Activated CD4-positive, alpha-beta T cell treated with anti-CD3 and anti-CD28 coated beads for 24 hours (primary cell): ENCODE data around the gene GAB3.

Experiments used
- DNase-seq, 2 donors: peaks; one replicate each; pipeline ENCODE4 v3.0.0-alpha.2; 2020; ENCODE audit warnings: low read depth in 2 of 2

The GAB3 gene, protein sequence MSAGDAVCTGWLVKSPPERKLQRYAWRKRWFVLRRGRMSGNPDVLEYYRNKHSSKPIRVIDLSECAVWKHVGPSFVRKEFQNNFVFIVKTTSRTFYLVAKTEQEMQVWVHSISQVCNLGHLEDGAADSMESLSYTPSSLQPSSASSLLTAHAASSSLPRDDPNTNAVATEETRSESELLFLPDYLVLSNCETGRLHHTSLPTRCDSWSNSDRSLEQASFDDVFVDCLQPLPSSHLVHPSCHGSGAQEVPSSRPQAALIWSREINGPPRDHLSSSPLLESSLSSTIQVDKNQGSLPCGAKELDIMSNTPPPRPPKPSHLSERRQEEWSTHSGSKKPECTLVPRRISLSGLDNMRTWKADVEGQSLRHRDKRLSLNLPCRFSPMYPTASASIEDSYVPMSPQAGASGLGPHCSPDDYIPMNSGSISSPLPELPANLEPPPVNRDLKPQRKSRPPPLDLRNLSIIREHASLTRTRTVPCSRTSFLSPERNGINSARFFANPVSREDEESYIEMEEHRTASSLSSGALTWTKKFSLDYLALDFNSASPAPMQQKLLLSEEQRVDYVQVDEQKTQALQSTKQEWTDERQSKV

DNA sequence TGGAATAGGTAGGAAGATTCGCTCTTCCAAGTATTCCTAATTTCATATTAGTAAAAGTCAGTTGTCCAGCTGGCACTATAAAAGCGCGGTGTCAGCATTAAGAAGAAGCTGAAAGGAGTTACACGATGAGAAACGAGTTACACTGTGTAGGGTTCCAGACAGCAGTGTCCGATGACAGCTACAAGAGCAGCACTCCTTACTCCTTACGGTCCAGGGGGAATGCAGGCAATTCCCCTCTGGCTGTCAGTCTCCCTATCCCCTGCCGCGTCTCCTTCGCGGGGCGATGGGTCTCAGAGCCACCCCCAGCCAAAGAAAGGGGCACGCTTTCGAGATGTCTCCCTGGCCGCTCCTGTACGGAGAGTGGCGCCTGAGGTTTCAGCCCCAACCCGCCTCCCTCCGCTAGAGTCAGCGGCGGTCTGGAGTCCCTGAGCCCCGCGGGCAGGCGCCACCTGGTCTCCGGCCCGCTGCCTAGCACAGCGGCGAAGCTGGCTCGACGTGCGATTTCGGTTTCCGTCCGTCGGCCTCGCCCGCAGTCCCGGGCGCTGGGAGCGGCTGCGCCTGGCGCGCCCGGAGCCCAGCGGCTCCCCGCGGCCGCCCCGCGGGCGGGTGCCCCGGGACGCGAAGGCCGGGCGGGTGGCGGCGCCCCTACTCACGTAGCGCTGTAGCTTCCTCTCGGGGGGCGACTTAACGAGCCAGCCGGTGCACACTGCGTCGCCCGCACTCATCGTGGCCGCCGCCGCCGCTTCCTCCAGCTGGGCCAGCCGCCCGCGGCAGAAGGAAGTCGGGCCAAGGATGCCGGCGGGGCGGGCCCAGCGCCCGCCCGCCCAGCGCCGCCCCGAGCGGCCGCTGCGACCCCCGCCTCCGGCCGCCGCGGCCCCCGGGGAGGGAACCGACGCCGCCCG lies at the start of gene GAB3:
Gene GAB3, minus strand, starts transcription at position 777 of the 902 bp plus-strand sequence. Its CDS starts 52 bp downstream, at position 725.
- DNase-seq, result no peak

DNA sequence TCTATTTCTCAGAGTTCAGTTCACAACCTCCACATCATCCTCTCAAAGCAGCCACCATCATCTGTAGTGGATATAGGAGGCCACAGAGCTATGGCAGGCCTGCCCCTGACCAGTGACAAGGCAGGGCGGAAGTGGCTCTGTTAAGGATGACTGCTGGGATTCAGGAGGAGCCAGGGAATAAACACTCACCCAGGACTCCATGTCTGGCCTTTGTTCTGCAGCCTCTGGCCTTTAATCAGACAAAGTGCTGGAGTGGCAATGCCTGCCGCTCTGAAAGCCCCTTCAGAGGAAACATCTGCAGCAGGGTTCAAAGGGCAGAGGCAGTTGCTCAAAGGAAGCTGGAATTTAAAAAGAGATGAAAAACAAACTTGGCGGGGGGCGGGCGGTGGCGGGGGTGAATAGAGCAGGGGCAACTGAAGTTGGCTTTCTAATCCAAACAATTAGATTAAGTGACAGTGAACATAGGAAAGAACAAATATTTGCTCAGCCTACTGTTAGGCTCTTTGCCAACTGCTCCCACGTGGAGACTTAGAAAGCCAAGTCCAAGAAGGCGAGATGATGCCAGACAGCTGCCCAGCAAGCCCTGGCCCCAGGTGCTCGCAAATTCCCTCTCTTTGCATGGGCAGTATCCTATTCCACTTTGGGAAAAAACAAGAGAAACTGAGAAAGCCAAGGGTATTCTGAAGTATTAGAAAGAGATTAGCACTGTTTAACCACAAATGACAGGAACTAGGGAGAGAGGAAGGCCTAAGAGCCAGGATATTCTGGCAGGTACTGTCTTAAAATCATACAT lies 48.9 kb upstream of the GAB3 start:
- no peak for DNase-seq

DNA sequence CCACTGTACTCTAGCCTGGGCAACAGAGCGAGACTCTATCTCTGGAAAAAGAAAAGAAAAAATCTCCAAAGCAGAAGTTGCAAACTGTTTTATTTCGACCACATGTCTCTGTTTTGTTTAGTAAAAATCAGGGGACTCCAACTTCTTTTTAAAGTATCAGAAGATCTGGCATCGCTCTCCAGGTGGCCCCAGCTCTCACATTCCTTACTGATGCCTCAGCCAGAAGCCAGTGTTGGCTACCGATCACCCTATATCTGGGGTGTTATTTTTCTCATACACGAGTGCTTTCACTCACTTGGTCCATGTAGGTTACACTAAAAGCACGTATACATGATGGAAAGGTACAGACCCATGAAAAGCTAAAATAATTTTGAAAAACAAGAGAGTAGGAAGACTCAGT lies 46.1 kb upstream of the GAB3 start:
- DNase-seq, result no peak

DNA sequence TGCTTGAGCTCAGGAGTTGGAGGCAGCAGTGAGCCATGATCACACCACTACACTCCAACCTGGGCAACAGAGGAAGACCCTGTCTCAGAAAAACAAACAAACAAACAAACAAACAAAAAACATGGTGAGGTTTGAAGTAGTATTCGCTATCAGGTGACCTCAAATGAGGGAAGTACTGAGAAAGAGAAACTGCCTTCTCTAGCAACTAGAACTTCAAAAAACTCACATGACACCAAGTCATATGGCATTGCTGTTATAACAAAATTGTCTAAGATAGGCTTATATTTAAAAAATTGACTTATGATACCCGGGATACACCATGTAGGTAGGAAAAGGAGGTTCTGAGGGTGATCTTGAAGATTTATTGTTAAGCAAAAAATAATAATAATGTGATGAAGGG lies 44.1 kb upstream of the GAB3 start:
- no peak for DNase-seq

DNA sequence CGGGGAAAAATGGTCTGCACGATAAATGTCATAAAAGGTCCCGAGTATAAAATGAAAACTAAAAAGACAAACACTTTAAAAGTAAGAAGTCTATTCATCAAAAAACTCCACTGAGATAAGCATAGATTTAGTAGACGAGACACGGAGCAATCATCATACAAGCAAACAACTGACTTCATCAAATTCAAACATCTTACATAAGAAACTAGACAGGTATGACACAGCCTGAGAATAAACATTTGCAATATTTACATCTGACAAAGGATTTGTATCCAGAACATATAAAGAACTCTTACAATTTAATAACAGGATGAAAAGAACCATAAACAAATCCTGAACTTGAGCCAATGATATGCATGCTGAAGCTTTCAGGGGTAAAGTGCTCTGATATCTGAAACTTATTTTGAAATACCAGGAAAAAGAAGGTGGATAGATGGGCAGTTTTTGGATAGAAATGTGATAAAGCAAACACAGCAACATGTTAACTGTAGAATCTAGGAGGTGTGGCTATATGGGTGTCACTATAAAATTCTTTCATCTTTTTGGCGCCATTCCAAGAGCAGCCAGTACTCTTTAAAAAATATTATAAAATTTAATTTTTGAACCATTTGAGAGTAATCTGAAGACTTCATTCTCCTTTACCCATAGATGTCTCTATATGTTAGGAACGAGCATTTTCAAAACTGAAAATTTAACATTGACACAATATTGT lies 42.4 kb upstream of the GAB3 start:
- no peak for DNase-seq

DNA sequence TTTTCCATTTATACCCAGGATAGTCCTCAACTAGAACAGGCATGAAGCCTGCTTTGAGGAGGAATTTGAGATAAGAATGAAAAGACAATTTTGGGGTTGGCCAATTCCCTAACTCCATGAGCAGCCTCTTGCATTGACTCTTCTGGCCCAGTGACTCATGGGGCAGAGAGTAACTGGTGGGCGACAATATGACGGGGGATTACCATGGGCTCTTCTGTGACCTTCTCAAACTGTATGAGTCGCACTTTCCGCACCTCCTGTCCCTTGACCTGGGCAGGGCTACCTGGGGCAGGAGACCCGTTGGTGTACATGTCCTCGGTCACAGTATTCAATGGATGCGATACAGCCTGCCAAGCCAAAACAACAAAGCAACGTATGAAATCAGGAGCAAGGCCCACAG lies 41.1 kb upstream of the GAB3 start:
- no peak for DNase-seq

DNA sequence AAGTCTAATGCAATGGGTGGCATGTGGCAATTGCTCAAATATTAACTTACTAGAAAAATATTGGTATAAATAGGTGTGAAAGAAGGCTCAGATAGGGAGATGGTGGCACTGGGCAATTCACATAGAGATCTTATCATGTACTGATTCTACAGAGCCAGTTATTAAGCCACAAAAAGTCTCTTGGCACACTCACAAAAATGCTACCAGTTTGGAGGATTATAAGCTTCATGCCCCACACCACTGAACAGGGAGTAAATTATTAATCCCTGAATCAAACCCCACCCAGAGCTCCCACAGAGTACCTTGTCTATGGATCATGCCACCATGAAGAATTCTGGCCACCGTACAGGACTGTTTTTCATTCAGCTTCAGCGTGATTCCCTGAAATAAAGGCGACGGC lies 40.6 kb upstream of the GAB3 start:
- no peak for DNase-seq

DNA sequence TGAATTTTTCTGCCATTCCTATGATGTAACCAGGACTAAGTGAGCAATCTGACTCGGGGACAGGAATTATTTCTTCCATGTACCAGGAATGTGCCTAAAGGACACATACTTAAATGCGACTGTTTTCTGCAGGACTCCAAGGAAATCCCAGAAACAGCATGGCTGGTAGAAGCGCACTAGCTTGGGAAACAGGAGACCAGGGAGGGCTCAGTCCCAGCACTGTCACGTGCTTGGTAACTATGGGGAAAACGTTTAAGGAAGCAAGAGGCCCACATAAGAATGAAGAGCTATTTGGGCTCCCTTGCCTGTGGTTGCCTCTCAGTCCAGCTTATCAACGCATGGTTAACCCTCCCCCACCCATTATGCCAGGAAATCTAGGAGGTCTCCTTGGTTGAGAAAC lies 34.8 kb upstream of the GAB3 start:
- DNase-seq, result no peak

DNA sequence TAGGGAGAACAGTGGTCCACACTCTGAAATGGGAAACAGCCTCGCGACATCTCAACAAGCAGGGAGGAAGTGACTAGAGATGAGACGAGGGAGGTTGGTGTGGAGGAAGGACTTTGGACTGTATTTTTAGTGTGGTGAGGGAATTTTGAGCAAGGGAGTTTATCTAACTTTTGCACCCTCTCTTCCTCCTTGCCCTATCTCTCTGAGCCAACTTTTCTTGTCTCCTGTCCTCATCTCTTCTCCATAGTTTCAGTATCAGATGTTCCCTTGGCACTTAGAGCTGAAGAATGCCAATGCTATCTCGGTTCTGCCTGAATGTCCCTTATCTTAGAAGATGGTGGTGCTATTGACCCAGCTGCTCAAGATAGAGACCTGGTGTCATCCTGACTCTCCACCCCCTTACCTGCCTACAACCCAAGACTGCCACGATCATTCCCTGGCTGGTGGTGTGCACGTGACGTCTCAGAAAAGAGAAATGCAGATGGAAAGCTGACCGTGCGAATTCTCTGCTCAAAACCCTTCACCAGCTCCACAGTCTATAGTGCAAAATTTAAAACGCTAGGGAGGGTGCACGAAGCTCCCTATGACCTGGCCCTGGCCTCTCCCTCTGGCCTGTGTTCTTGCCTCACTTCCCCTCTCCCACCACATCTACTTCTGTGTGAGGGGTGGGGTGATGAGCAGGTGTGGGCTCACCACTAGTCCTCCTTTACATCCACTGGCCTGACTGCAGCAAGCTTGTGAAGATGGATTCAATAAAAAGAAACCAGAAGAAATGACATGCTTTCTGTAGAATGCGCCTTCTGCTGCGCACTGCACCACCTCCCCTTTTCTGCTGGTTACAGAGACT lies 33.5 kb upstream of the GAB3 start:
- DNase-seq, result no peak

DNA sequence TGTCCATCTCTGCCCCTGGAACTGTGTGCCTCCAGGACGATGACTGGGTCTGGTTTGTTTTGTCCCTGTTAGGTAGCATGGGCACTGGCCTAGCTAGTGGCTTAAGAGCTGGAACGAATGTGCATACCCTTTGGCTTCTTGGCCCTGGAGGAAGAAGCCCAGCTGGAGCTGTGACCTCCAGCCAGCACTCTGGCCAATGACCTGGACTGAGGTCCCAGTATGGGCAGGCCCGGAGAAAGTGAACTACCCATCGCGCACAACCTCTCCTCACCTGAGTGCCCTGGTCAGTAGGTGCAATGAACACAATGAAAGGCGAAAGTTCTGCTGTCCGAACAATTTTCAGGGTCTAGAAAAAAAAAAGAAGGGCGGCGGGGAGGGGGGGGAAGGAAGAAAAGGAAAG lies 30.1 kb upstream of the GAB3 start:
- DNase-seq, result no peak

DNA sequence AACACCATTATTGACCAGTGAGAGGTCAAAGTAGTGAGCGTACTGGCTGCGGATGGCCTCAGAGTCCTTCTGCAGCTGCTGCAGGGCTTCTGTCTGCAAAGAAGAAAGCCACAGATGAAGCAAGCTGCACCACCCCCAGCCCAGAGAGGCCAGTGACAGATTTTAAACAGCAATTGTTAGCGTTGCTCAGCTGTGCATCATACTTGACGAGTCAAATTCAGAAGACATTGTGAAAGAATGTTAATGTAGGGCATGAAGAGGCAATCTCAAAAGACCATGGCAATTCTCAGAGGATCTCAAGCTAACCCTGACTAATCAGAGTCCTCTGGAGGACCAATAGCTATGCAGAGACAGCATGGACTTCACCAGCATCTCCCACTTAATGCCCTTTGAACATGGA lies 28.4 kb upstream of the GAB3 start:
- DNase-seq, result no peak

DNA sequence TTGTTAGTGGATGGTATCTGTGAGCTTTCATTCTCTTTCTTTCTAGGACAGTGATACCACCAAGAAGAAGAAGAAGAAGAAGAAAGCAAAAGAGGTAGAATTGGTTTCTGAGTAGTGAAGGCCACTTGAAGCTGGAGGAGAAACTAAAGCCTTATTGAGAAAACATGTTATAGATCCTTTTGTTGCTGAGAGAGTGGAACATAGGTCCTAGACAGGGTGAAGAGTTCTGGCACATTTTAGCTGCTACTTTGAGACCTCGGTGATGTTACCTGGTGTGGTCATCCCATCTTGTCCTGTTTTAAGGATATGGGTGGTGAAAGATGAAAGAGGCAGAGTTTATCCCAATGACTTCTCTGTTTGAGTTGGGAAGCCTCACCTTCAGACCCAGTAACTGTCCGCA lies 25.9 kb upstream of the GAB3 start:
- no peak for DNase-seq

DNA sequence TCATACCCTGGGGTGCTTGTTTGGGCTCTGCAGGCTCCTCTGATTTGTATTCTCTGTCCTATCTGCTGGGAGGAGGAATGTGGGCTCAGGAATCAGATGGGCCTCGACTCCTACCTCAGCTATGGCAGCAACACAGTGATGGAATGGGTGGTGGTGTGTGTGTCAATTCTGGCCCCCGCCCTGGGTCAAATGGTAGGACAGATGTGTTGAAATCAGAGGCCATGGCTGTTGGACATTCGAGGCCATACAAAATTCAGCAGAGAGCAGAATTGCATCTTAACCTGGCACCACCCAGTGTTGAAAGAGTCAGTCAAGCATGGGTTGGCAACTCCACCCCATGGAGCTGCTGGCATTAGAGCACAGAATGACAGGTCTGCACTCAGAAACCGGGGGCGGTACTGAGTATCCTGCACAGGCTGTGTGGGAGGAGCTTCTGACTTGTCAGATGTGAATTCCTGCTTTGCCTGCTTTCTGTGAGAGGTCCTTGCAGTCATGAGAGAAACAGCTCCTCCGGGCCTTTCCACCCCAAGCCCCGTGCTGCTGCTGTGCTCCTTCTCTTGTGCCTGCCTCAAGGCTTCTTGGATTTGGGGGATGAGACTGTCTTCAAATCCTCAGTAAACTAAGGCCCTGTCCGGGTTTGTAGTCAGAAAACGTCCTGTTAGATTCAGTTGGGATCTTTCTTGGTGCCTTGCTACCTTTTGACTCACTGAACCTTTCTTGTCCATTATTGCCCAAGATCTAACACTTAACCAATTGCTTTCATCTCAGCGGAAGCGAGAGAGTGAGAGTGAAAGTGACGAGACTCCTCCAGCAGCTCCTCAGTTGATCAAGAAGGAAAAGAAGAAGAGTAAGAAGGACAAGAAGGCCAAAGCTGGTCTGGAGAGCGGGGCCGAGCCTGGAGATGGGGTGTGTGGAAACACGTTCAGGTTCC lies 24.8 kb upstream of the GAB3 start:
- peak in 1 of 2 donors; percentile 10 for DNase-seq

DNA sequence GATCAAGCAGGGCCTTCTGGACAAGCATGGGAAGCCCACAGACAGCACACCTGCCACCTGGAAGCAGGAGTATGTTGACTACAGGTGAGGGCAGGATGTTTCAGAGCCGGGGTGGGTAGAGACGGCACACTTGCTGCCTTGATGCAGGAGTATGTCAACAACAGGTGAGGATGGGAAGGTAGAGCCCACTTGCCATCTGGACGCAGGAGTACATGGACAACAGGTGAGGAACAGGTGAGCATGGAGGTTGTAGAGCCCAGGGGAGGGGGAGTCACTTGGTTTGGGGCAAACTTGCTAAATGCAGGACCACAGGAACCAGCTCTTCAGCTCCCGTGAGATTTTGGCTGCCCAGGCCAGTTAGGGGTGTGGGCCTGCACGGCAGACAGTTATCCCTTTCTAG lies 23.7 kb upstream of the GAB3 start:
- DNase-seq, result no peak

DNA sequence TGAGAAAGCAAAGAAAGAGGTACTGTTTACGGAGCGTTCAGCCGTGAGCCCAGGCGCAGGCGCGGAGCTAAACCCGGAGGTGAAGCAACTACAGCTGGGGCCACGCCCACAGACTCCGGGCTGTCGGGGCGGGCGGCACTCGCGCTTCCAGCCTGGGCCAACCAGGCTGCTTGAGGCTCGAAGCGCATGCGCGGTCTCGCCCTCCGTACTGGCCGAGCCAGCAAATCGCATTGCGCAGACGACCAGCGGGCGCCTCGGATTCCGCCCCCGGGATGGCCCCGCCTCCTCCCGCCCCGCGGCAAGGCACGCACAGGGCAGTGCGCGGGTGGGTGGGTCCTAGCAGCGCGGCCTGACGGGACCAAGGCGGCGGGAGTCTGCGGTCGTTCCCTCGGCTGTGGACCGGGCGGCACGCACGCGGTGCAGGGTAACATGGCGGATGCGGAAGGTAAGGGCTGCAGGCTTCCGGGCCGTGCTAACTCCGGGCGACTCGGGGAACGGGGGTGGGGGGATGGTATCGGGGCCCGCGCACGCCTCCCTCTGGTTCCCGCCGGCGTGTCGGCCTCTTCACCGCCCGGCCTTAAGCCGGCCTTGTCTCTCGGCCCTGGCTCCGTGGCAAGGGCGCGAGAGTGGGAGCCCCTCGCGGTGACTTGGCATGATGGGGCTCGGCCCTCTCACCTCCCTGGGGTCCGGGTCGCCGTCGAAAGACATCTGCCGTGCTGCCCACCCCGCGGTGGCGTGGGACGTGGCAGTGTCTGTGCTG lies 11.8 kb upstream of the GAB3 start, which contains the start of gene DKC1:
Gene DKC1, plus strand, starts transcription at position 328 of the 760 bp plus-strand sequence. Its CDS starts 102 bp downstream, at position 430.
- peak; percentile 82 to 89 for DNase-seq

DNA sequence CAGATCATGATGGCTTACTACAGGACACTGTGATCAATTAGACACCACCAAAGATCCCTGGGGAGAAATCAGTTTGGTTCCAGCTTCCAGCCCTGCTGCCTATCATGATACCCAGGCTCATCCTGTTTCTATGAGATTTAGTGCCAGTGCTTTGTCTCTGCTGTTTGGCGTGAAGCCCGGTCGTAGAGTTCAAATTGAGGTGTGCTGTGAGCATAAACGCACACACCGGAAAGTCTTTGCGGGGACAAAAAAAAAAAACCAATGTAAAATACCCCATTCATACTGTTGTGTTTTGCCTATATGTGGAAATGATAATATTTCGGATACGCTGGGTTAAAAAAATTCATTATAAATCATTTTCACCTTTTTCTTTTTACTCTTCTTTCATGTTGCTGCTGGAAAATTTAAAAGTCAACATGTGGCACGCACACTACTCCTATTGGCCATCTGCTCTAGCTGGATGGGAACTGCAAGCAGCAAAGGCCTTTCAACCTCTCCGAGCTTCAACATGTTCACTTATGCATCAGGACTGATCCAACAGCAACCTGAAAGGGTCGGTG lies 11.2 kb upstream of the GAB3 start:
- DNase-seq, result no peak

DNA sequence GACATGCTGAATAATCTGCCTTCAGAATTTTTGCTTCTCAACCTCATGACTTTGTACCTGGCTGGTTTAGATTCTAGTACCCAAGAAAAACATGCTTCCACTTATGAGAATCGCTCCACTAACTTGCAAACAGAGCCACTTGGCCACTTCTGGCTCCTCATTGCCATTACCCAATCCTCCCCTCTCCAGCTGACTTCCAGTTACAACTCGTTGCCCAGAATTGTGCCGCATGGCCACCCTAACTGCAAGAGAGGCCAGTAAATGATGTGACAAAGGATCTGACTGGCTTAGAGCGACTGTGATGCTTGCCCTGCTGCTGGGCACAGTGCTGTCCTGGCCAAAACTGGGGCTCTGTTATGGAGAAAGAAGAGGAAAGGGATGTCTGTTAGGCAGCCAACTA lies 7.8 kb upstream of the GAB3 start:
- DNase-seq, result no peak
